ENCODE data around the gene CSAG2.

CSAG2 gene

DNA sequence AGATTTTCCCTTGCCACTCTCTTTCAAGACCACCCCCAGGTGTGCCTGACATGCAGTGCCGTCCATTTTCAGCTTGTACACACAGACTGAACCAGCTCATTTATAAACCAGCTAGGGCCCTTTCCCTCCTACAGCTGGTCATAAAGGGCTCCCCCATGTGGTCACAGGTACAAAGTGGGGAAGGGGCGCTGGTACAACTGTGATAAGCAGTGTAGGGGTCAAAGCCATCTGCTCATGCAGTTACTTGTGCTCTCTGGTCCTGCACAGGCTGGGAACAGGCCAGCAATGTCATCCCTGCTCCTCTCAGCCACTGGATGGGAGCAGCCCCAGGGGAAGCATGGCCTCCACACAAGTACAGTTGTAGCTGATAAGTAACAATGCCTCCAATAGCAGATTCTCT lies 50.8 kb downstream of the CSAG2 start:
- no peak for DNase-seq

Data from NCI-H1417 (cell line).